GM23248 (cell line): ENCODE data around the gene KIF25.

Source experiments
- EZH2 ChIP-seq: fragments of 200-600 bp; sonication (generic); IDR thresholded peaks from 2 replicates; pipeline ENCODE4 v1.6.1; 2018; ENCODE audit warnings: antibody characterized with exemption, mild to moderate bottlenecking; ENCODE audit not compliant: insufficient read depth, poor library complexity, severe bottlenecking
- EZH2phosphoT487 ChIP-seq: fragments of 200-600 bp; sonication (generic); IDR thresholded peaks from 2 replicates; pipeline ENCODE4 v1.6.1; 2018; ENCODE audit warnings: antibody characterized with exemption, moderate library complexity, mild to moderate bottlenecking, low read depth; ENCODE audit not compliant: insufficient read depth

GRCh38 chr6:168024951-168025510, 27.6 kb downstream of the KIF25 start:
- TF ChIP-seq EZH2 (no peak), EZH2phosphoT487 (no peak)
